COLO668 (cell line): ENCODE results near the gene MPIG6B.

Source experiments
- DNase-seq: peaks from one replicate; lab custom pipeline; 2025; ENCODE audit not compliant: unreplicated experiment; lab: John Stamatoyannopoulos, UW

MPIG6B gene

DNA sequence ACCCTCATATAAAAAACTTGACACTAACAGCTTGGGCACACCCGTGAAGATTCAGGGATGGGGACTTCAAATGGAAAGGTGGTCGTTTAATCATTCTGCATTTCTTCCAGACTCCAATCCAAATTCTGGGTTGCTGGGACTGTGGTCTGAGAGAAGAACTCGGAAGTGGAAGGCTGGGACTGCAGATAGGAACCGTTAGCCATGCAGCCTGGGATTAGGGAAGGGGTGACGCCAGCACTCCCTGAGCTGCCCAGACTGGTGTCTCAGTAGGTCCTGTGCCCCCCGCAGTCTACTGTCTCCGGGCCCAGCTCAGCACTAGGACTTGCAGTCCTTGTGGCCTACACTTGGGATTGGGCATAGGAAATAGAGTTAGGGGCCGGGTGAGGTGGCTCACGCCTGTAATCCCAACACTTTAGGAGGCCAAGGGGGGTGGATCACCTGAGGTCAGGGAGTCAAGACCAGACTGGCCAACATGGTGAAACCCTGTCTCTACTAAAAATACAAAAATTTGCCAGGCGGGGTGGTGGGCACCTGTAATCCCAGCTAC lies 13.7 kb downstream of the MPIG6B start:
- DNase-seq: no peak

DNA sequence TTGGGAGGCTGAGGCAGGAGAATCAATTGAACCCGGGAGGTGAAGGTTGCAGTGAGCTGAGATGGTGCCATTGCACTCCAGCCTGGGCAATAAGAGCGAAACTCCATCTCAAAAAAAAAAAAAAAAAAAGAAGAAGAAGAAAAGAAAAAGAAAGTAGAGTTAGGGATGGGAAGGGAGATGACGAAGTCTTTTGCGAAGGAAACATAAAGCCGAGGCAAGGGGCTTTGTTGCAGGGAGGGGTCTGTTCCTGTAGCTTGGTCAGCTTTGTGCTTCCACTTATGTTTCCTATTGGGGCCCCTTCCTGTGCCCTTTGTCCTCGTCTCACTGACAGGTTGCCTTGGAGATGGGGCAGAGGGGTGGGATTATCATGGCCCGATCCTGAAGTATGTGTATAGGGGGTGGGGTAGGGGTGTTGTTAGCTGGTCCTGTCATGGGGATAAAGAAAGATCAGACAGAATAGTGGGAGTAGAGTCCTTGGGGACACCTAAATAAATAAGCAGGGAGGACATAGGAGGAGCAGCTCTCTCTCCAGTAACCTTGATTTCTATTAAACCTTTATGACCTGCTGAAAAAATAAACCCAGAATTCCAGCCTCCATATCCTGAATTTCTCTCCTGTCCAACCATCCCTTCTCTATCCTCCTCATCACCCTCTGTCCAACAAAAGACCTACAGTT lies 14.3 kb downstream of the MPIG6B start:
- peak; percentile 63 for DNase-seq

GRCh38 chr6:31737991-31738979 lies 15.1 kb downstream of the MPIG6B start:
- DNase-seq: peak; percentile 78

GRCh38 chr6:31739639-31740396 lies 16.6 kb downstream of the MPIG6B start, which contains the start of gene MSH5:
Gene MSH5 (plus strand): TSS chr6:31740005. CDS start chr6:31740467, 462 bp downstream.
- peak; percentile 97 for DNase-seq

DNA sequence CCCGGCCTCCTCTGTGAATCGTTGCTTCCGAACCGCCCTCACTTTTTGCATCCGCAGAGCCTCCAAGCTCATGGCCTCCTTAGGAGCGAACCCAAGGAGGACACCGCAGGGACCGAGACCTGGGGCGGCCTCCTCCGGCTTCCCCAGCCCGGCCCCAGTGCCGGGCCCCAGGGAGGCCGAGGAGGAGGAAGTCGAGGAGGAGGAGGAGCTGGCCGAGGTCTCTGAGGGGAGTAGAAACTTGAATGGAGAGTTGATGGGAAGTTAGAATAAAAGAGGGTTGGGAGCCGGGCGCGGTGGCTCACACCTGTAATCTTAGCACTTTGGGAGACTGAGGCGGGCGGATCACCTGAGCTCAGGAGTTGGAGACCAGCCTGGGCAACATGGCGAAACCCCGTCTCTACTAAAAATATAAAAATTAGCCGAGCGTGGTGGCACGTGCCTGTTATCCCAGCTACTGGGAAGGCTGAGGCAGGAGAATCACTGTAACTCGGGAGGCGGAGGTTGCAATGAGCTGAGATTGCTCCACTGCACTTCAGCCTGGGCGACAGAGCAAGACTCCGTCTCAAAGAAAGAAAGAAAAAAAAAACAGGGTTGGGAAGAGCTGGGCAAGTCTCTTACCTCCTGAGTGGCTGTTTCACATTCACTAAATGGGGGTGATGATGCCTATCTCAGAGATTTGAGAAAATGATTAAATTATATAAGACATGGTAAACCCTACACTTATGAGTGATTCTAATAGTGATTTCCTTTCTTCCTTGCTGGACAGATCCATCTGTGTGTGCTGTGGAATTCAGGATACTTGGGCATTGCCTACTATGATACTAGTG lies 17.4 kb downstream of the MPIG6B start:
- no peak for DNase-seq

DNA sequence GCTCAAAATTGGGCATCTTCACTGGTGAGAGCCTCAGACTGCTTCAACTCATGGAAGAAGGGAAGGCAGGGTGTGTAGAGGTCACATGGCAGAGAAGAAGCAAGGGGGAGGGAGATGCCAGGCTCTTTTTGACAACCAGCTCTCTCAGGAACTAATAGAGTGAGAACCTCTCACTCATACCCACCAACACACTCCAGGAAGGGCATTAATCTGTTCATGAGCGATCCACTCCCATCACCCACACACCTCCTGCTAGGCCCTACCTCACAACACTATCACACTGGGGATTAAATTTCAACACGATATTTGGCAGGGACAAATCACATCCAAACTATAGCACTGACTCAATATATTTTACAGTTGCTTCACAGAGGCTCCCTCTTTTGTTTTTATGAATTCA lies 18.6 kb downstream of the MPIG6B start:
- DNase-seq: no peak

- no peak for DNase-seq
Observed at GRCh38 chr6:31742894-31743293, 19.7 kb downstream of the MPIG6B start.

- DNase-seq: no peak
Observed at GRCh38 chr6:31744422-31744821, 21.2 kb downstream of the MPIG6B start.

DNA sequence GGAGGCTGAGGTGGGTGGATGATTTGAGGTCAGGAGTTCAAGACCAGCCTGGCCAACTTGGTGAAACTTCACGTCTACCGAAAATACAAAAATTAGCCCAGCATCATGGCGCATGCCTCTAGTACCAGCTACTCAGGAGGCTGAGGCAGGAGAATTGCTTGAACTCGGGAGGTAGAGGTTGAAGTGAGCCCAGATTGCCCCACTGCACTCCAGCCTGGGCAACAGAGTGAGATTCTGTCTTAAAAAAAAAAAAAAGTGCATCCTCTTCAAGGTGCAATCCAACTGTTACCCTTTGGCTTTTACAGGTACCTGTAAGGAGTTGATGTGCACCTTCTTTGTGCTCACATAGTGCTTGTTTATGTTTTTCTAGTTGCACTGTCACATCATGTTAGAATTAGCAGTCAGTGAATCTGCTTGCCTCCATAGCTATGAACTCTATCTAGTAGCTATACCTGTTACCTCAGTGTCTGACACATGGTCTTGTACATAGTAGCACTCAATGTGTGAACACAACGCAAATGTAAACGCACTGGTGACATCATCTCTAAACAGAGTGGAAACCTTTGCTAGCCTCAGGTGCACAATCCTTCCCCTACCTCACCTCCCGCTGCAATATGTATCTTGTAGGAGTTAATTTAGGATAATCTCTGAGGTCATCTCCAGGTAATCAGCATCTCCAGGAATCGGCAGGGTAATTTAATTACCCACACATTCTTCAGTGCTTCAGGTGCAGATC lies 26.3 kb downstream of the MPIG6B start:
- DNase-seq: no peak

- no peak for DNase-seq
Observed at GRCh38 chr6:31750411-31751022, 27.3 kb downstream of the MPIG6B start.

- no peak for DNase-seq
Observed at GRCh38 chr6:31752739-31753319, 29.7 kb downstream of the MPIG6B start.

- no peak for DNase-seq
Observed at GRCh38 chr6:31758281-31758680, 35.1 kb downstream of the MPIG6B start.

DNA sequence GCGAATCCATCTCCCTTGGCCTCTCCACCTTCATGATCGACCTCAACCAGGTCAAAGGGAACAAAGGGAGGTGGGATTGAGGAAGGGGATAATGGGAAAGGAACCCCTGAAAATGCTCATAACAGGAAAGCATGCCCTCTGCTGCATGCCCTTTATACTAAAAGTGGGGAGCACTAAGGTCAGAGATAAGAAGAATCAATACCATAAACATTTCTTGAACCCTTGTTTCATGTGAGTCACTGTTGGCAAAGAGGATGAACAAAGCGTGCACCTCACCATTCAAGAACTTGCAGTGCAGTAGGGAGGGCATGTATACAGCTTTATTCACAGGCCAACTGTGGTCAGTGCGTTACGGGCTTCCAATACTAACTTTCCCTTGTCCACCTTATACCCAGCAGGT lies 37.6 kb downstream of the MPIG6B start:
- DNase-seq: no peak

DNA sequence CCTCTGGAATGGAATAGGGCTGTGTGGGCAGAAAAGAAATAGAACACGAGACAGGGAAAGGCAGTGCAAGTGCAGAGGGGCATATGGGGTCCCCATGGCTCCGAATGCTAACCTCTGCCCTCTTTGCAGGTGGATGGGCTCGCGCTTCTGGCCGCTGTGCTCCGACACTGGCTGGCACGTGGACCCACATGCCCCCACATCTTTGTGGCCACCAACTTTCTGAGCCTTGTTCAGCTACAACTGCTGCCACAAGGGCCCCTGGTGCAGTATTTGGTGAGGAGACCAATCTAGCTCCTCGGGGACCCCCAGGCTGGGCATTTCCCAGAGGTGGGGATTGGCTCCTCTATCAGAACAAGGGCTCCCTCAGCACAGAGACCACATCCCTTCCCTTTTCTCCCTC lies 38.2 kb downstream of the MPIG6B start:
- no peak for DNase-seq

DNA sequence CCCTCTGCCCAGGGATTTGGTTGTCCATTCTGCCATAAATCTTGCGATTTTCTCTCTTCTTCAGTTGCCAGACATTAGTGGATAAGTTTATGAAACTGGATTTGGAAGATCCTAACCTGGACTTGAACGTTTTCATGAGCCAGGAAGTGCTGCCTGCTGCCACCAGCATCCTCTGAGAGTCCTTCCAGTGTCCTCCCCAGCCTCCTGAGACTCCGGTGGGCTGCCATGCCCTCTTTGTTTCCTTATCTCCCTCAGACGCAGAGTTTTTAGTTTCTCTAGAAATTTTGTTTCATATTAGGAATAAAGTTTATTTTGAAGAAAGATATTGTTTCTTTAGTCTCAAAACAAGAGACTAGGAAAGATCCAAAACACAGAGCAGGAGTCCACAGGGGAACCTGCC lies 39.2 kb downstream of the MPIG6B start, which contains the start of gene SAPCD1:
Gene SAPCD1 (plus strand): TSS at position 301 of the 400 bp plus-strand sequence. CDS start 399 bp downstream, outside the sequence.
- DNase-seq: no peak

GRCh38 chr6:31762878-31763618 lies 39.9 kb downstream of the MPIG6B start:
- DNase-seq: no peak

DNA sequence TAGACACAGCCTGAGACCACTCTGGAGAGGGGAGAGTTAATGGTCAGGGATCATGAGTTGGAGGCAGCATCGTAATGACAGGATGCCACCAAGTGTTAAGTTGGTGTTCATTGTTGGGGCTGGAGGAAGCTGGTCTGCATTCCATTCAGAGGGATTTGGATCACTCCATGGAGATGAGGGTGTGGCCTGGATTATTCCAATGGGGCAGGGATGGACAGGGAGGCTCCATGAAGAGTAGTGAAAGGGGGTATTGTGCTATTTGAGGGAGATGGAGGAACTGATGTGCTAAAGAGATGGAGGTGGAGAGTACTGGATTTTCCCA lies 40.4 kb downstream of the MPIG6B start:
- no peak for DNase-seq

- no peak for DNase-seq
Observed at GRCh38 chr6:31764198-31764597, 41.0 kb downstream of the MPIG6B start.
